K562 (cell line): Measurements from ENCODE around the gene COA7. TPM values are rescaled to one million over a fixed set of nuclear protein-coding genes. Genes with fewer than 3 reads are reported as not detected.

ENCODE experiments used
- ATAC-seq: fragments of 200-7000 bp; cut with Tn5 transposase; 3 replicates; pipeline ENCODE4 v1.9.1; 2020; ENCODE audit warnings: moderate library complexity
- BruUV-seq: library from RNA; stranded (reverse); fragments of 400-500 nt; replicated peaks from 2 replicates; lab custom pipeline; 2021; lab: Mats Ljungman, UMichigan
- CTCF ChIA-PET: fragments of 300-600 bp; formaldehyde crosslinking; extraction: SDS; loops from one replicate; lab custom pipeline; 2021; ENCODE audit warnings: low intra/inter-chr PET ratio; lab: Yijun Ruan, JAX
- POLR2A ChIA-PET: fragments of 300-600, 350-650 bp; sonication (Branson Sonifier 250); formaldehyde crosslinking; extraction: SDS; loops from one replicate; lab custom pipeline; 2021; ENCODE audit warnings: antibody characterized with exemption, inconsistent platforms; lab: Yijun Ruan, JAX
- DNase-seq, 4 experiments: peaks; one replicate each; pipeline versions ENCODE4 v3.0.0 to v3.0.0-alpha.2; 2011 to 2018; ENCODE audit warnings: low spot score in 3 of 4, mixed read lengths in 3 of 4; ENCODE audit errors: extremely low read depth in 1 of 4
- FAIRE-seq: peaks from 2 replicates; lab custom pipeline; 2011; peaks lifted over from hg19 to GRCh38; lab: Jason Lieb, UNC
- H2AFZ ChIP-seq: 2 replicates; pipeline ENCODE4 v1.6.0; 2011; ENCODE audit warnings: low read depth, low read length, control low read depth, inconsistent platforms
- H3K27ac ChIP-seq: fragments of 200-600 bp; 3 replicates; pipeline ENCODE4 v1.8.0; 2011; ENCODE audit warnings: low read depth, mild to moderate bottlenecking, control low read depth, inconsistent platforms, low read length, moderate library complexity, mixed read lengths; ENCODE audit errors: extremely low read depth
- H3K27me3 ChIP-seq, 2 experiments: fragments of 300-600 bp in 1 of 2; 2 replicates in 1 of 2; 3 replicates in 1 of 2; pipeline versions ENCODE4 v1.6.0 to v1.8.0; 2011; ENCODE audit warnings: inconsistent platforms in 2 of 2, low read length in 2 of 2, mild to moderate bottlenecking in 1 of 2, mixed read lengths in 1 of 2, moderate library complexity in 1 of 2; ENCODE audit not compliant: control insufficient read depth in 2 of 2, insufficient read depth in 2 of 2
- H3K36me3 ChIP-seq: fragments of 300-600 bp; 3 replicates; pipeline ENCODE4 v1.8.0; 2011; ENCODE audit warnings: mild to moderate bottlenecking, low read length, inconsistent platforms; ENCODE audit not compliant: control insufficient read depth, insufficient read depth
- H3K4me1 ChIP-seq, 2 experiments: fragments of 200-600 bp in 1 of 2; replicated peaks in 1 of 2; 2 replicates in 1 of 2; 3 replicates in 1 of 2; pipeline versions ENCODE4 v1.5.1 to v1.8.0; 2011; ENCODE audit warnings: inconsistent platforms in 2 of 2, low read length in 2 of 2, mild to moderate bottlenecking in 1 of 2, mixed read lengths in 1 of 2, moderate library complexity in 1 of 2; ENCODE audit not compliant: control insufficient read depth in 2 of 2, insufficient read depth in 2 of 2
- H3K4me2 ChIP-seq: 2 replicates; pipeline ENCODE4 v1.6.1; 2011; ENCODE audit warnings: low read length, control low read depth, inconsistent platforms, mixed read lengths; ENCODE audit not compliant: insufficient read depth
- H3K4me3 ChIP-seq: fragments of 200-600 bp; sonication (generic), shearing (Covaris generic); 2 replicates; pipeline ENCODE4 v1.5.1; 2016; ENCODE audit warnings: control low read depth, inconsistent platforms
- H3K79me2 ChIP-seq: fragments of 200-600 bp; 3 replicates; pipeline ENCODE4 v1.8.0; 2011; ENCODE audit warnings: low read length, inconsistent platforms; ENCODE audit not compliant: control insufficient read depth, insufficient read depth
- H3K9ac ChIP-seq, 2 experiments: 2 replicates each; pipeline versions ENCODE4 v1.6.0 to v1.6.1; 2011; ENCODE audit warnings: low read depth in 2 of 2, low read length in 2 of 2, control low read depth in 1 of 2, inconsistent platforms in 1 of 2, mild to moderate bottlenecking in 1 of 2, mixed read lengths in 1 of 2; ENCODE audit not compliant: insufficient read depth in 1 of 2
- H3K9me1 ChIP-seq: one replicate; pipeline ENCODE4 v1.6.0; 2011; ENCODE audit warnings: inconsistent platforms, mild to moderate bottlenecking, low read length, moderate library complexity; ENCODE audit not compliant: control insufficient read depth, insufficient read depth
- H3K9me3 ChIP-seq: replicated peaks from 2 replicates; pipeline ENCODE4 v1.5.1; 2011; ENCODE audit warnings: low read depth, low read length, inconsistent platforms; ENCODE audit not compliant: control insufficient read depth, insufficient read depth
- H4K20me1 ChIP-seq: replicated peaks from 2 replicates; pipeline ENCODE4 v1.6.1; 2011; ENCODE audit warnings: low read length, inconsistent platforms, mixed read lengths; ENCODE audit not compliant: control insufficient read depth, insufficient read depth
- BRD4 ChIP-seq: fragments of 200-600 bp; sonication (generic); IDR thresholded peaks from 2 replicates; pipeline ENCODE4 v1.6.1; 2017; ENCODE audit warnings: inconsistent platforms
- BRD9 ChIP-seq: fragments of 450-650 bp; IDR thresholded peaks from 2 replicates; pipeline ENCODE4 v1.6.1; 2018; ENCODE audit warnings: low read depth; ENCODE audit not compliant: partially characterized antibody
- HDAC6 ChIP-seq: IDR thresholded peaks from 2 replicates; pipeline ENCODE4 v1.6.1; 2012; ENCODE audit warnings: low read depth, mild to moderate bottlenecking, control low read depth, inconsistent platforms, low read length, moderate library complexity
- HNRNPUL1 ChIP-seq: fragments of 200-400 bp; formaldehyde crosslinking; IDR thresholded peaks from 2 replicates; pipeline ENCODE4 v1.6.1; 2017; ENCODE audit warnings: low read length
- MIER1 ChIP-seq: fragments of 450-650 bp; IDR thresholded peaks from 2 replicates; pipeline ENCODE4 v1.6.1; 2016; ENCODE audit warnings: antibody characterized with exemption, mild to moderate bottlenecking, low read depth
- MTA1 ChIP-seq: fragments of 450-650 bp; IDR thresholded peaks from 2 replicates; pipeline ENCODE4 v1.6.1; 2017; ENCODE audit warnings: borderline replicate concordance
- NCOA1 ChIP-seq: fragments of 450-650 bp; IDR thresholded peaks from 2 replicates; pipeline ENCODE4 v1.6.1; 2016; ENCODE audit warnings: low read depth
- NELFE ChIP-seq: IDR thresholded peaks from 2 replicates; pipeline ENCODE4 v1.6.1; 2011; ENCODE audit warnings: mild to moderate bottlenecking; ENCODE audit not compliant: insufficient read depth, insufficient read length
- NR2C2 ChIP-seq, 2 experiments: fragments of 200-800 bp in 1 of 2; sonication (Bioruptor generic) in 1 of 2; sonication (generic) in 1 of 2; formaldehyde crosslinking in 1 of 2; IDR thresholded peaks; 2 replicates each; pipeline versions ENCODE4 v1.6.1 to v1.8.0; 2016 to 2022; ENCODE audit warnings: mild to moderate bottlenecking in 1 of 2, missing compliant biosample characterization in 1 of 2, missing genetic modification characterization in 1 of 2, missing genetic modification reagents in 1 of 2
- RBFOX2 ChIP-seq: fragments of 200-400 bp; formaldehyde crosslinking; IDR thresholded peaks from 2 replicates; pipeline ENCODE4 v1.6.1; 2017; ENCODE audit warnings: low read depth, mild to moderate bottlenecking, low read length, moderate library complexity
- SAP30 ChIP-seq: fragments of 200-600 bp; sonication (generic); IDR thresholded peaks from 2 replicates; pipeline ENCODE4 v1.6.1; 2012; ENCODE audit warnings: borderline replicate concordance, low read depth, mild to moderate bottlenecking, moderate library complexity, low read length, control low read depth, inconsistent platforms; ENCODE audit not compliant: insufficient read depth, poor library complexity, severe bottlenecking
- SREBF2 ChIP-seq: sonication (generic); formaldehyde crosslinking; IDR thresholded peaks from 2 replicates; pipeline ENCODE4 v1.4.0; 2020; ENCODE audit warnings: mild to moderate bottlenecking, missing genetic modification reagents
- ZNF140 ChIP-seq: fragments of 250-450 bp; sonication (Bioruptor Pico); IDR thresholded peaks from 2 replicates; pipeline ENCODE4 v1.8.0; 2021; ENCODE audit warnings: moderate library complexity, mild to moderate bottlenecking, inconsistent platforms
- ZNF695 ChIP-seq: fragments of 450-650 bp; formaldehyde crosslinking; IDR thresholded peaks from 2 replicates; pipeline ENCODE4 v1.4.0; 2020; ENCODE audit warnings: mild to moderate bottlenecking, moderate library complexity
- ZSCAN29 ChIP-seq: fragments of 450-650 bp; IDR thresholded peaks from 2 replicates; pipeline ENCODE4 v1.6.1; 2017
- WGBS: fragments of 100-300 bp; shearing (Covaris generic); methylation state at CpG from one replicate; pipeline ENCODE4 v1.1.6; 2016; ENCODE audit warnings: low coverage, mixed read lengths; ENCODE audit not compliant: insufficient coverage; ENCODE audit errors: missing lambda C conversion rate; 5-methylcytosine and 5-hydroxymethylcytosine counted together
- in situ Hi-C: fragments of 300-500 bp; cut with MboI; formaldehyde crosslinking; loops from 4 replicates; pipeline ENCODE4 v1.15.0; 2018; ENCODE audit warnings: inconsistent platforms, mixed read lengths
- intact Hi-C: fragments of 100-400 bp; cut with micrococcal nuclease; formaldehyde crosslinking; loops from 2 replicates; pipeline ENCODE4 v1.14.2; 2022
- polyA plus RNA-seq, 8 experiments: library from polyadenylated mRNA; depleted of rRNA in 4 of 8; stranded (reverse) in 5 of 8; unstranded in 3 of 8; fragments of >200 nt; fragmentation: Nextera tagmentation in 2 of 8; fragmentation: Illumina TruSeq in 1 of 8; extraction: Ambion mirVana in 2 of 8; extraction: Trizol in 1 of 8; gene quantifications; 2 replicates each; pipeline versions ENCODE4 v1.2.1 to v1.2.3, GENCODE V29; 2011 to 2014; ENCODE audit warnings: inconsistent platforms in 1 of 8, missing spikeins in 1 of 8
- total RNA-seq, 7 experiments: library from RNA; depleted of rRNA in 6 of 7; stranded (reverse); fragments of >200 nt in 6 of 7; fragmentation: Illumina TruSeq in 2 of 7; extraction: Trizol in 2 of 7; gene quantifications; 2 replicates each; pipeline versions ENCODE4 v1.2.1 to v1.2.3, GENCODE V29; 2011 to 2021; ENCODE audit warnings: low replicate concordance in 1 of 7
- TF ChIP-seq, protein P1 (sequence below): fragments of 450-650 bp; formaldehyde crosslinking; IDR thresholded peaks from 2 replicates; pipeline ENCODE4 v1.4.0; 2022; ENCODE audit warnings: missing genetic modification characterization

COA7 gene
- total and polyA plus RNA-seq, 9 of the 15 experiments (the other 6 are each of a cell fraction or from before 2014, with no cell fraction given), result 19.4 to 82.8 (median 51.0) TPM

GRCh38 chr1:52667290-52667689 is 30.9 kb downstream of the COA7 start:
- ATAC-seq (no peak), DNase-seq (no peak), FAIRE-seq (no peak)
- intact Hi-C loops, result loop anchor here (5.0 kb wide), 1 partner anchor 265 kb away; the partner anchor contains the start of genes ORC1 and PRPF38A
- ChIA-PET CTCF (interaction anchor here (0.6 kb wide), 1 partner anchor 242 kb away, joined by 3 read pairs; no protein-coding TSS in a partner anchor), POLR2A (interaction anchor here (0.7 to 1.8 kb wide), 4 partner anchors 10 to 1057 kb away, joined by 3 to 4 read pairs (median 3); partner anchors contain the start of genes ORC1 and PRPF38A)
- no peaks in the 10 kb centered on the region for H3K9me3 ChIP-seq
- H3K4me2 ChIP-seq, result no peak overlapping the region
- H3K27ac ChIP-seq, result no peak overlapping the region
- in situ Hi-C loops, result no loop called here
- 29% methylated on average over 5 of the region's 5 CpGs for WGBS
- no peak for TF ChIP-seq HDAC6
- TF ChIP-seq BRD9, result no peak
- no peak for TF ChIP-seq BRD4
- TF ChIP-seq HNRNPUL1, result no peak
- no peak for TF ChIP-seq SREBF2
- no peak for TF ChIP-seq MTA1
- TF ChIP-seq ZSCAN29, result no peak
- TF ChIP-seq MIER1, result no peak
- no peak for TF ChIP-seq RBFOX2
- TF ChIP-seq NCOA1, result no peak
- TF ChIP-seq SAP30, result no peak
- TF ChIP-seq ZNF695, result no peak
- no peak for TF ChIP-seq ZNF140 (CRISPR knock-in tag)
- TF ChIP-seq, protein P1, sequence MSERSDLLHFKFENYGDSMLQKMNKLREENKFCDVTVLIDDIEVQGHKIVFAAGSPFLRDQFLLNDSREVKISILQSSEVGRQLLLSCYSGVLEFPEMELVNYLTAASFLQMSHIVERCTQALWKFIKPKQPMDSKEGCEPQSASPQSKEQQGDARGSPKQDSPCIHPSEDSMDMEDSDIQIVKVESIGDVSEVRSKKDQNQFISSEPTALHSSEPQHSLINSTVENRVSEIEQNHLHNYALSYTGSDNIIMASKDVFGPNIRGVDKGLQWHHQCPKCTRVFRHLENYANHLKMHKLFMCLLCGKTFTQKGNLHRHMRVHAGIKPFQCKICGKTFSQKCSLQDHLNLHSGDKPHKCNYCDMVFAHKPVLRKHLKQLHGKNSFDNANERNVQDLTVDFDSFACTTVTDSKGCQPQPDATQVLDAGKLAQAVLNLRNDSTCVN (CRISPR knock-in tag), result no peak
- TF ChIP-seq NELFE, result no peak
- TF ChIP-seq NR2C2 (CRISPR knock-in tag; IDR thresholded peaks at IDR 0.05), result no peak
- TF ChIP-seq NR2C2 (tag; IDR thresholded peaks at IDR 0.05), result no peak
- no peaks in the 10 kb centered on the region for H3K9me1 ChIP-seq
- no peaks in the 10 kb centered on the region for H4K20me1 ChIP-seq
- H3K4me3 ChIP-seq, result no peak overlapping the region
- H2AFZ ChIP-seq, result no peak overlapping the region
- no peaks in the 10 kb centered on the region for H3K79me2 ChIP-seq
- H3K4me1 ChIP-seq, result peaks cover 2% of the 10 kb centered on the region in 2 experiments; a peak in 3 of 5 replicates
- H3K27me3 ChIP-seq, result no peaks in the 10 kb centered on the region
- H3K36me3 ChIP-seq, result no peaks in the 10 kb centered on the region
- no TSS peak for BruUV-seq
- H3K9ac ChIP-seq, result no peak overlapping the region
